Measurements from ENCODE around the gene F13B.
"Not testable (repeated sequence)": the region's sequence is repeated elsewhere in the genome, so short reads cannot be mapped to it uniquely, and the experiment has no call there.

Gene F13B

DNA sequence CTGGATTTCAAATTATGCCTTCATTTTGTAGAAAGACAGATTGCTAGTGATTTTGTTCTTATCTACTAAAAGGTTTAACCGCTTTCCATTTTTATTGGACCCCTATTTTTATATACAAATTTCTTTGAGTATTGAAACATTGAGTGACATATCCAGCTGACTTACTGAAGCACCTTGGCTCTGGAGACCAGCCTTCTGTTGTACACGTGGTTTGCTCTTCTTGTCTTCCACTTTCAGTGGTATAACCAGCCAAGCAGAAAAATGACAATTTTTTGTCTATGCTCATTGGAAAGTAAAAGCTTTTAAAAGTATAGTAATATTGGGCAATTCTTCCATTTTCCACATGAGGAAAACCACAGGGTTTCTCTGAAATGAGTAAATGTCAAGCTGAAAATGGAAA is 4.4 kb downstream of the F13B start:
- no peak overlapping the region for H3K4me3 ChIP-seq (ENCODE audit: low read length)
- DNase-seq (ENCODE audit: low read depth, low spot score): no peak

DNA sequence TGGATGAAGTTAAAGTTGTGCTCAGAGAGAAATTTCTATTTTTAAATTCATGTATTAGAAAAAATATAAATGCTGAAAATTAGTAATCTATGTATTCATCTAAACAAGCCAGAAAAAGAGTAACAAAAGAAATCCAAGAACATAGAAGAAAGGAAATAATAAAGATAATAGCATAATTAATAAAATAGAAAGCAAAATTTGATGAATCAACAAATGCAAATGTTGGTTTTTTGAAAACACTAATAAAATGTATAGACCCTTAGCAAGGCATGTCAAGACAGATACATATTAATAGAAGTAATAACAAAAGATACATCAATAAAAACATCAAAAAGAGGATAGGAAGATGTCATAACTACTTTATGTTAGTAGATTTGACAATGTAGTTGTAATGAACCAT is 18.0 kb downstream of the F13B start:
- no peak overlapping the region for H3K4me3 ChIP-seq (ENCODE audit: low read length)
- no peak for DNase-seq (ENCODE audit: low read depth, low spot score)

DNA sequence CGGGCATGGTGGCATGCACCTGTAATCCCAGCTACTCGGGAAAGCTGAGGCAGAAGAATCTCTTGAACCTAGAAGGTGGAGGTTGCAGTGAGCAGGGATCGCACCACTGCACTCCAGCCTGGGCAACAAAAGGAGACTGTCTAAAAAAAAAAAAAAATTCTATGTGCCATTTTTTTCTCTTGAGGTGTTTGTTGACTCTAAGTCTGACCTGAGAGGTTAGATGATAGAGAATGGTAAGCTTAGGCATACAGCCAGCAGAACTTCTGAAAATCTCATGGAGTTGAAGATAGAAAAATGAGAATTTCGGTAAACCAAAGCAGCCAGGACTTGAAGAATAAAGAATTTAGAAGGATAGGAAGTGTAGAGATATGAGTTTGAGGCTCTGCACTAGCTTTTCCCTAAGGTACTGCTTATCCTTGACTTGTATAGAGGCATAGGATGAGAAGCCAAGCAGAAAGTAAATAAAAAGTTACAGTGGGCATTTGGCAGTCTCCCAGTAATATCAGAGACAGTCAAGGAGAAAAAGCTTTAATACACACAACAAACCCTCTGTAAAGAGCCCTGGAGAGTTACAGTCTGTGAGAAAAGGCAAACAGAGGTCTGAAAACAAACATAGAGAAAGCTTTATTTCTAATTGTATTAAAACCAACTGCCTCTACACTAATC is 24.3 kb downstream of the F13B start:
- no peak overlapping the region for H3K4me3 ChIP-seq (ENCODE audit: low read length)
- DNase-seq (ENCODE audit: low read depth, low spot score): no peak

DNA sequence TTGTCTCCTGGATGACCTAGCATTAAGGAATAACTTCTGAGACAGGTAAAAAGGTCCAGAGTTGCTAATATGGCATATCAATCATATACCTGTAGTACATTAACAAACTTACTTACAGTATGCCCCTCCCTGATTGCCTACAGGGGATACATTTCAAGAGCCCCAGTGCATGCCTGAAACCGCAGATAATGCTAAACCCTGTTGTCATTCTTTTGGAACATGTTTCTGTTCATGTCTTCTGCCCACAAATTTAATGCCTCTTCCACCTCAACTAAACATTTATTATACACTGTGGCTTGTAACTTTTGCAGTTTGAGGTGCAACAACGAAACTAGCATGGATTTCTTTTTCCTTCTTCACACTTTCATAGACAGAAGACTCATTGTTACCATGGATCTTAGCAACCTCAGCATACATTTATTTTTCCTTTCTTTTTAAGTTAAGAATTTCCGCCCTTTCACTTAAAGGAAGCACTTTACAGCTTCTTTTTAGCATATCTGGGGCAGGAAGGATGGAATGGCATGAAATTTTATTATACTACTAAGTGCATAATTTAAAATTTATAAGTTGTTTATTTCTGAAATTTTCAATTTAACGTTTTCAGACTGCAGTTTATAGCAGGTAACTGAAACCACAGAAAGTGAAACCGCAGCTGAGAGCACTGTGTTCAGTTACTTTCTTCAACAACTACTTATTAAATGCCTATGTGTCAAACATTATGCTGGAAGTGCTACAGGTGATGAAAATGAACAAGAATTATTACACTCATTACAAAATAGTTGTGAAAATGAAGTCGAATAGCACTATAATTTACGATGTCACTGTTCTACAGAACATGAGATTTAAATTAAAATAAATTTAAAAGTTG is 25.3 kb downstream of the F13B start:
- H3K4me3 ChIP-seq (ENCODE audit: low read length): no peak overlapping the region
- no peak for DNase-seq (ENCODE audit: low read depth, low spot score)

DNA sequence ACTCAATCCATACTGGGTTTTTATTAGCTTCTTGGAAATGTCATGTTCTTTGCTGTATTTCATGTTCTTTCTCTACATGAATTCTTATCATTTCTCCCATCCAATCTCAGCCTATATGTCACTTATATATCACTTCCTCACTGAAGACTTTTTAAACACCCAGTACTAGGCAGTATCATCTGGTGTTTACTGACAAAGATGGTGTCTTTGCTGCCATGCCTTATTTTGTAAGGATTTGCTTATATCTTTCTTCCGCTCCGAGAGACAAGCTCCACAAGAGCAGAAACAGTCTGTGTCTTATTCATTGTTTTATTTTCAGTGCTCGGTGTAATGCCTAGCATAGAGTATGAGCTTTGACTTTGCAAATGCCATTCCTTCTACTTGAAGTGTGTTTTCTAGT is 30.2 kb downstream of the F13B start:
- no peak overlapping the region for H3K4me3 ChIP-seq (ENCODE audit: low read length)
- no peak for DNase-seq (ENCODE audit: low read depth, low spot score)

DNA sequence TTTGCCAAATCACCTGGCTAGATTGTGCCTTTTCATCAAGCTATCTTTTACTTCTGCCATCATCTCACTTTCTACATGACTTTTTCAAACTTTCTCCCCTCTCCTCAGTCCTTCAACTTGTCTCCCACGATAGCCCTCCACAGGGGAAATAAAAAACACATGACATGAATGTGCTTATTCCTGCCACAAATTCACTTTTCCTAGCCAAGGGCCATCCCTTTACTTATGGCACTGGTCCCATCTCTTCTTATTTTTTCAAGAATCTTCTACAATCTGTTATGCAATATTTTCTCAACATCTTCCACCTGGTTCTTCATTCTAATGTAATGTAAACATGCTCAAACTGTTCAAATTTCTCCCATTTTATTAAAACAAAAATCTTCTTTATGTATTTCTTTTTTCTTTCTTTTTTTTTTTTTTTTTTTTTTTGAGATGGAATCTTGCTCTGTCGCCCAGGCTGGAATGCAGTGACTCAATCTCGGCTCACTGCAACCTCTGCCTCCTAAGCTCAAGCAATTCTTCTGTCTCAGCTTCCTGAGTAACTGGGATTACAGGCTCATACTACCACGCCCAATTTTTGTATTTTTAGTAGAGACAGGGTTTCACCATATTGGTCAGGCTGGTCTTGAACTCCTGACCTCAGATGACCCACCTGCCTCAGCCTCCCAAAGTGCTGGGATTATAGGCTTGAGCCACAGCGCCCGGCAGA is 32.3 kb downstream of the F13B start:
- not testable (repeated sequence) for H3K4me3 ChIP-seq (ENCODE audit: low read length); DNase-seq (ENCODE audit: low read depth, low spot score)

DNA sequence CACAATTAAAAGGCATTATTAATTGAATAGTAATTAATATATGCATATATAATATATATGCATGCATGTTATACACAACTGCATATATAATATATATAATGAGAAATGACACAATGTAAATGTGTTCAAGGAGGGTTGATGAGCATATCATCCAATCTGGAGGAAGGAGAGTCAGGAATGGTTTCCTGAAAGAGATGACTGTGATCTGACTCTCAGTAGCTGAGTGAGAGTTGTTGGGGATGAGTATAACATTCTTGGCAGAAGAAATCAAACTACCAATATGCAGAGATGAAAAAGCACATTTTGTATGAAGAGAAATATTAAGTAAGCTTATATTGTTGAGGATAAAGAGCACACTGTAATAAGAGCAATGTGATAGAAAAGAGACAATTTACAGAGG is 37.3 kb downstream of the F13B start:
- no peak overlapping the region for H3K4me3 ChIP-seq (ENCODE audit: low read length)
- DNase-seq (ENCODE audit: low read depth, low spot score): no peak

DNA sequence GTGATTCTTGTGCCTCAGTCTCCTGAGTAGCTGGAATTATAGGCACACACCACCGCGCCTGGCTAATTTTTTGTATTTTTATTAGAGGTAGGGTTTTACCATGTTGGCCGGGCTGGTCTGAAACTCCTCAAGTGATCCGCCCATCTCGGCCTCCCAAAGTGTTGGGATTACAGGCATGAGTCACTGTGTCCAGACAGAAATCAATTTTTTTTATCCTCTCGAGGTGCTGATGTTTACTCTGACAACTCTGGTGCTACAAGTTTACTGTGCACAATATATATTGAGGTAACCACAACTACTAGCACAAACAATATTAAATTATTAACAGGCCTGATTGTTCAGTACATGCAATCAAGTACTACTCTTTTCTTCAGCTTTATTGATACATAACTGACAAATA is 39.7 kb downstream of the F13B start:
- DNase-seq (ENCODE audit: low read depth, low spot score): no peak
- no peak overlapping the region for H3K4me3 ChIP-seq (ENCODE audit: low read length)

DNA sequence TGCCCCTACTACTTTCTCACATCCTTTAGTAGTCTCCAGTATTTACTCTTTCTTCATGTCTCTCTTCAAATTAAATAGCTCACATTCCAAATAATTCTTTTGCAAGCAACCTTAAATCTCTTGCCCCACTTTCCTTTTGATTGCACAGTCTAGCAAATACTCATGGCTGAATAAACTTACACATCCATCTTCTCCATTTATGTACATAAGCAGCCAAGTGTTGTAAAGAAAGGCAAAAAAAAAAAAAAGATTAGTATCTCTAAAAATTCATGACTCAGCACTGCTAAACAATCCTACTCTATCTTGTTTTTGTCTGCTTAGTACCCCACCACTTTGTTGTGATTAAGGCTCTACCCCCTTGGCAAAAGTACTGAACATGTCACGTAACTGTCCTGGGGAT is 42.6 kb downstream of the F13B start:
- H3K4me3 ChIP-seq (ENCODE audit: low read length): no peak overlapping the region
- no peak for DNase-seq (ENCODE audit: low read depth, low spot score)

DNA sequence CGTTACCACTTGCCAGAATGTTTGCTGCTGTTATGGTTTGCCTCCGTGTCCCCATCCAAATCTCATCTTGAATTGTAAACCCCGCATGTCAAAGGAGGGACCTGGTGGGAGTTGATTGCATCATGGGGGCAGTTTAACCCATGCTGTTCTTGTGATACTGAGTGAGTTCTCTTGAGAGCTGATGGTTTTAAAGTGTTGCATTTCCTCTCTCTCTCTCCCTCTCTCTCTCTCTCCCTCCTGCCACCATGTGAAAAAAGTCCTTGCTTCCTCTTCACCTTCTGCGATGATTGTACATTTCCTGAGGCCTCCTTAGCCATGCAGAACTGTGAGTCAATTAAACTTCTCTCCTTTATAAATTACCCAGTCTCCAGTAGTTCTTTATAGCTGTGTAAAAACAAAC is 45.3 kb downstream of the F13B start:
- DNase-seq (ENCODE audit: low read depth, low spot score): no peak

DNA sequence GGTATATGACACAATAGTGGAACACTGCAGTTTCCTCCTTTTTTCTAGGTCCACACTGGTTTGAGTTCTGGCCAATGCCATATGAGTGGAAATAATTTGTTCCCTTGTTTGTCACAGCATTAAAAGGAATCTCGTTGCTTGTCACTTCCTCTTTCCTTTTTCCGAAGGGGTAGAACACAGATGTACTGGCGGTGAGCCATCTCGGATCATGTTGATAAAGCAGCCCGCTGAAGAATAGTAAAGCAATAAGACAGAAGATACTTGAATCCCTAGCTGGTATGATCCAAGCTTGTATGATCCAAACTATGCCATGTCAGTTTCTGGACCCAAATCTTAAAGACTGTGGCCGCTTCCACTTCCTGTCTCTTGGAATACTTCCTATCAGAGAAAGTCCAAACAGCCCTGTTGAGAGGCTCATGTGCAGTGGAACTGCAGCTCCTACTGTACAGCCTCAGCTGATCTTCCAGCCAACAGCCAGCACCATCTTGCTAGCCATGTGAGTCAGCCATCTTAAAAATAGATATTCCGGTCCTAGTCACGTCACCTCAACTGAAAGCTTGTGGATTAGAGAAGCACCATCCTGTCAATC is 49.4 kb downstream of the F13B start:
- no peak overlapping the region for H3K4me3 ChIP-seq (ENCODE audit: low read length)

More for the DNA sequence above, 45.3 kb downstream of the F13B start:
- no peak overlapping the region for H3K4me3 ChIP-seq (ENCODE audit: low read length)

DNA sequence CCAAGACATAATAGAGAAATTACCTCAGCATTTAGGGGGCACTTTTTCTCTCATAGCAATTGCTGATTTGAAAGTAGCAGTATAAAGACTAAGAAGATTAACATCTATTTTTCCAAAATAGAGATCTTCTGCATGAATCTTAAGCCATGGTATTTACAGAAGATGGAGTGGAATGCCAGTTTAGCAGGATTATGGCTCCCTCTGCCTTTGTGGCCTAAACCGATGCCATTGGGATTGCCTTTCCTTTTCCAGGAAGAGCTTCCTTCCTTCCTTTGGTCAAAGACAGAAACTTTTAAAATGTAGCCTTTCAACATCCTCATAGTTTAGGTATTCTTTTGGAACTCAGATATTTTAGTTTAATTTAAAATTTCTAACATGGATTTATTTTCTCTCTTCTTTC is 50.3 kb downstream of the F13B start:
- DNase-seq (ENCODE audit: low read depth, low spot score): no peak
- H3K4me3 ChIP-seq (ENCODE audit: low read length): no peak overlapping the region

More for the DNA sequence above, 49.4 kb downstream of the F13B start:
- no peak for DNase-seq (ENCODE audit: low read depth, low spot score)

DNA sequence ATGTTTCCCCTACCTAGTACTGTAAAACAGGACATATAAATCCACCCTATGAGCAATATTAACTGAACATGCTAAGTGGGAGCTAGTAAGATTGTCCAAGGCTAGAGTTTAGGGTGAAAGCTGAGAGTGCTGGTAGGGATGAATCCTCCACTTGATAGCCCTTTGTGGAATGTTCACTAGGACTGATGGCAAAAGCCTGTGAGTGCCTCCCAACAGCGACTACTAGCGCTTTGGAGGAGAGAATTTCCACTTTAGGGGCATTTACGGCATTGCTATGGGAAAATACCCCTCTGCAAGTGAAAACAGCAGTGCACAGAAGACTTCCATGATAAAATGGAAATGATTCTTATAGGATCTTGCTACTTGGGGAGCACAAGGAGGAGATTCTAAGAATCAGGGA is 53.8 kb downstream of the F13B start:
- no peak for DNase-seq (ENCODE audit: low read depth, low spot score)
- no peak overlapping the region for H3K4me3 ChIP-seq (ENCODE audit: low read length)

DNA sequence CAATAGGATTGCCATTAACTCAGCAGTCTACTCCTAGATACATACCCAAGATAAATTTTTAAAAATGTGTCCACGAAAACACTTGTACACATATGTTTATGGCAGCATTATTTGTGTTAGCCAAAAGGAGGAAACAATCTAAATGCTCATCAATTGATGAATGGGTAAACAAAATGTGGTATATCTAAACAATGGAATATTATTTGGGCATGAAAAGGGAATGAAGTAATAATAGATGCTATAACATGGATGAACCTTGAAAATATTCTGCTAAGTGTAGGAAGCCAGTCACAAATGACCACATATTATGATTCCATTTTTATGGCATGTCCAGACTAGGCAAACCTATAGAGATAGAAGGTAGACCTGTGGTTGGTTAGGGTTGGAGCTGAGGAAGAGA is 55.4 kb downstream of the F13B start:
- no peak for DNase-seq (ENCODE audit: low read depth, low spot score)
- H3K4me3 ChIP-seq (ENCODE audit: low read length): no peak overlapping the region

DNA sequence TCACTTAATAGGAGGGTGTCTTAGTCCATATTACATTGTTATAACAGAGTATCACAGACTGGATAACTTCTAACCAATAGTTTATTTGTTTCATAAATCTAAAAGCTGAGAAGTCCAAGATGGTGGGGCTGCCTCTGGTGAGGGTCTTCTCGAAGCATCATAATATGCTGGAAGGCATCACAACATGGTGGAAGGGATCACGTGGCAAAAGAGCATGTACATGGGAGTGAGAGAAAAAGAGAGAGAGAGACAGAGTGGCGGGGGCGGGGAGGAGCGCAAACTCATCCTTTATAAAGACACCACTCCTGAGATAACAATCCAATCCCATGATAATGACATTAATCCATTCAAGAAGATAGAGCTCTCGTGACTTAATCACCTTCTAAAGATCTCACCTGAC is 58.2 kb downstream of the F13B start:
- no peak for DNase-seq (ENCODE audit: low read depth, low spot score)
- H3K4me3 ChIP-seq (ENCODE audit: low read length): no peak overlapping the region

DNA sequence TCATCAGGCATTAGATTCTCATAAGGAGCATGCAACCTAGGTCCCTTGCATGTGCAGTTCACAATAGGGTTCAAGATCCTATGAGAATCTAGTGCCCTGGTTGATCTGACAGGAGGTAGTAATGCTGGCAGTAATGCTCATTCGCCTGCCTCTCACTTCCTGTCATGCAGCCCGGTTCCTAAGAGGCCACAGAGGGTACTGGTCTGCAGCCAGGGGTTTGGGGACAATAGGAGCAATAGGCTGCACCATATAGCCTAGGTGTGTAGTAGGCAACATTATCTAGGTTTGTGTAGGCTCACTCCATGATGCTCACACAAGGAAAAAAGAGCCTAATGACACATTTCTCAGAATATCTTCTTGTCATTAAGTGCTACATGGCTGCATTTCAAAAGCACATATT is 63.9 kb downstream of the F13B start:
- no peak overlapping the region for H3K4me3 ChIP-seq (ENCODE audit: low read length)
- DNase-seq (ENCODE audit: low read depth, low spot score): no peak

DNA sequence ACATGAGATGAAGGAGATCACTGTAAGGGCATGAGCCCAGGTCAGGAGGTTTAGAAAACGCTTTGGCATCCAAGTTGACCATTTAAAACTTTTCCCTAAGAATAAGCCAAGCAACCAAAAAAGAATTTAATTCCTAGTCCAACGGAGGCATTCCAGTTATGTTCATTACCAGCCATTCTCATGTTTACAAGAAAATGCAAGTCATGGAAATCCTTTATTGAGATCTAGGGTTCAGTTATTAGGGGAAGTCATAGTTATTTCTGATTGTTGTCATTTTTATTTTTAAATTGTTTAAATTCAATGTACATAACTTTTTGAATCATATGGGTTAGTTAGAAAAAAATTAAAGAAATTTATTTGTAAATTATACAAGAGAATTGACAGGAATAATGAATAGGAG is 65.2 kb downstream of the F13B start:
- no peak for DNase-seq (ENCODE audit: low read depth, low spot score)
- no peak overlapping the region for H3K4me3 ChIP-seq (ENCODE audit: low read length)

DNA sequence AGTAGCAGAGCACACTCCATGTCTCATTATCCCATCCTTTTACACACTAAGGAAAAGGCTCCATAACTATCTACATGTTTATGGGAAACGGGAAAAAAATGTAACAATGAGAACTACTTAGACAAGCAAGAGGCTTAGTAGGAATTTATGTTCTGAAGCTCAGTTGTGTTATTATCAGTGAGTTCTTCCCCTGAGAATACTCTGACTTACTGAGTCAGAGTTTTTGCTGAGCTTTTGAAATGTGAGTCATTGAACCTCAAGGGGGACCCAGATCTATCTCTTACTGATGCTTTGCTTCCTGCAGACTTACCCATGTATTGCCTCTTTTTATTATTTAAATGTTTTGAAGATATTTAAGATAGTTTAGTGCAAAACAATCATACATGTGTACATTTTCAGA is 69.6 kb downstream of the F13B start:
- no peak for DNase-seq (ENCODE audit: low read depth, low spot score)
- no peak overlapping the region for H3K4me3 ChIP-seq (ENCODE audit: low read length)

DNA sequence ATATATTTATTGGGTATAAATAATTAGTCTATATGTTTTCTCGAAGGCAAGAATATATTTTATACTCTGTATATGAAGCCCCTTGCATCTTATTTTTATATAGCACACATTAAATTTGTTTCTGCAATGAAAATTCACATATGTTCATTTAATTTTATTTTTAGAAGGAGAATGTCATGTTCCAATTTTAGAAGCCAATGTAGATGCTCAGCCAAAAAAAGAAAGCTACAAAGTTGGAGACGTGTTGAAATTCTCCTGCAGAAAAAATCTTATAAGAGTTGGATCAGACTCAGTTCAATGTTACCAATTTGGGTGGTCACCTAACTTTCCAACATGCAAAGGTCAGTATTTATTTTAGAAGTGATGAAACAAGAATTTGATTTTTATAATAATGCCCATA is 73.1 kb downstream of the F13B start:
- H3K4me3 ChIP-seq (ENCODE audit: low read length): no peak overlapping the region

More for the DNA sequence above, 73.1 kb downstream of the F13B start:
- no peak for DNase-seq (ENCODE audit: low read depth, low spot score)
